NCI-H2227 treated with DMSO at 0.1 percent for 48 hours (cell line): ENCODE measurements around the gene GPHB5.
"Not testable (repeated sequence)": the region's sequence is repeated elsewhere in the genome, so short reads cannot be mapped to it uniquely, and the experiment has no call there.

Source experiments
- DNase-seq: peaks from one replicate; lab custom pipeline; 2025; lab: John Stamatoyannopoulos, UW

GPHB5 gene

DNA sequence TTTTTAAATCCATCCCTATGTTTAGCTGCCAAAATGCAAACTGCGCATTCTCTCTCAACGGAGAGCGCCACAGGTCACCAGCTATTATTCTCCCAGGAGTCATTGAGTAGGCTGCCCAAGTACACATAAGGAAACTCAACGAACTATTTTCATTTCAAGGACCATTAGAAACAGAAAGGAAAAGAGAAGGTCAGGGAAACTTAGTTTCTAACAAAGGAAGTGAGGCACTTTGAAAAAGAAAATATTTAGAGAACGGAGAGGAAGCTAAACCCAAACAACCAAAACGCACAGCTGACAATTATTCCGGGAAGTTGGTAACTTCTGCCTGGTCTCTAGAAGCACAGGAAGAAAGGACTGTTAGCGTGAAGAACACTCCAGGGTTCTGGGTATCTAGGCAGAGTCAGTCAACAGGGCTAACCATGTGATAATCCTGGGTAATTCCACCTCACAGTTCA, 23.5 kb downstream of the GPHB5 start:
- DNase-seq: no peak

DNA sequence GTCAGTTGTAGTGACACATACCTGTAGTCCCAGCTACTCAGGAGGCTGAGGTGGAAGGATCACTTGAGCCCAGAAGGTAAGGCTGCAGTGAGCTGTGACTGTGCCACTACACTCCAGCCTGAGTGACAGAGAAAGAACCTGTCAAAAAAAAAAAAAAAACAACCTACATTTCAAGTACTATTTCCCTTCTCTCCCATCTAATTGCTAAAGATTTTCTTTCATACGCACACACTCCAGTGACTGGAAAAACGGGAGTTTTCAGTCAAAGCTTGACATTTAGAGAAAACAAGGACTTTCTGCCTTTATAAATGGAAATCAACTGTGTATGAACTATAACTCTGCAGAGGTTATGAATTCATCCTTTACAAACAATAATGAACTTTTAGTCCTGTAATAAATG, 25.9 kb downstream of the GPHB5 start:
- no peak for DNase-seq

DNA sequence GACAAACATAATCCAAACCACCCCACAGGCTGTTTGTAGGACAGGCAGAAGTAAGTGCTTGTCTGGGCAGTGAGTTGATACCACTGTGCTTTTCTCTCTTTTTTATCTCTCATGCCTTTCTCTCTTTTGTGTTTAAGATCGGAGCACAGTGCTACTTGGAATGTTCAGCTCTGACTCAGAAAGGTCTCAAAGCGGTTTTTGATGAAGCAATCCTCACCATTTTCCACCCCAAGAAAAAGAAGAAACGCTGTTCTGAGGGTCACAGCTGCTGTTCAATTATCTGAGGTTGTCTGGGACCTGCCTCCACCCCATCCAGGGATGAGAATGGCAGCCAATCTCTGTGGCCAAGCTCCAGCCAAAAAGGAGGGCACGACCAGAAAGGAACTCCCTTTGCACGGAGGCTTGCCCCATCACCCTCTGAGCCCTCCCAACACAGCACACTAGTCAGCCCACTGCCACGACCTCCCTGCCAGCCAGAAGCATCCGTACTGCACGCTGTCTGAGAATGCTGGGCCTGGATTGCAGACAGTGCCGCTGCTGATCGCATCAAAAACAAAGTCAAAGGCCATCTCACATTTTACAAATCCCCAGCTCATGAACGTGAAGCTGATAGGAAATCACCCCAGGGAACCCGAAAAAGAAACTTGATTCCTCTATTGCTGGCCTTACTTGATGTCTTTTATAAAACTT, 27.8 kb downstream of the GPHB5 start:
- DNase-seq: no peak

DNA sequence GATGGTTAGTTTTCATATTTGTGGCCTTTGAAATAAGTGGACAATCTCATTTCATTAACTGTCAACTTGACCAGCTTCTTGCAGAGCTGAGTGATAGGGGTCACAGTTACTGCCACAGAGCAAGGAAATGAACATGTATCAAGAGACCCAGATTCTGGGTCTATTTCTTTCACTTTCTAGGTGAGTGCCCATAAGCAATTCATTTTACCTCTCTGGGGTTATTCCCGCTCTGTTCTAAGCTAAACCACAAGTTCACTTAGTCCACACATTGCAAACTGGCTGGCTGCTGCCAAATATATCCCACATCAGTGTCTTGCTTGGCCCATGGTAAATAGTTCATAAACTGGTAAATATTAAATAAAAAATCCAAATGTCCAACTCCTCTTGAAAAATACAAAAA, 29.9 kb downstream of the GPHB5 start:
- no peak for DNase-seq

DNA sequence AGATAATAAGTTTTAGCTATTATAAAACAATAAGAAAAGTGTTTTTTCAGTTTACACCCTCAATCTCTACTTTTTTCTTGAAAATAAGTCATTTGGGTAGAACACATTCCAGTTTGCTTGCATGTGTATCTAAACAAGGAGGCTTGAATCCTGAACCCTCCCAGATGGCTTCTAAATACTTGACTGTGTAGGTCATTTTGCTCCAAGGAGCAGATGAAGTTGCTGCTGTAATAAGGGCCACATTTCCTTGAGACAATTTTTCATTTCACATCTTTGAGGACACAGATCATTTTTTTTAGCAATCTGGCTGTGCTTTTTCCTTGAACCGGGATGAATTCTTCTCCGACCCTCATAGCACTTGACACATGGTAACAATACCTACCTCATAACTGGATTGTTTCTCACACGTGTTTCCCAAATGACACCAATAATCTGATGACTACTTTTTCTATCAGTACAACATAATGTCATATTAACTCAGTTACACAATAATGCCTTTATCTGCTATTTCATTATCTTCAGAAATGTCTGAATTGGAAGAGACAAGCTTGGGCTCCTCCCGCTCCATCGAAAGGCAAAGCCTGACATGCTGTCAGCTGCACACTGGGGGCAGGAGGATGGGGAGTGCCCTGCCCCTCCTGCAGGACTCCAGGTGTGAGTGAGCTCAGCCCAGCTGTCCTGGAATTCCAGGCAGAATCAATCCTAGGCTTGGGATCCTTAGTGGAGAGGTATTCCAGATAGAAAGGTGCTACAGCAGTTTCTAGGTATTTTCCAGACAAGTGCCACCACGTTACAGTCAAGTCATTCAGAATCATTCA, 30.9 kb downstream of the GPHB5 start:
- no peak for DNase-seq

DNA sequence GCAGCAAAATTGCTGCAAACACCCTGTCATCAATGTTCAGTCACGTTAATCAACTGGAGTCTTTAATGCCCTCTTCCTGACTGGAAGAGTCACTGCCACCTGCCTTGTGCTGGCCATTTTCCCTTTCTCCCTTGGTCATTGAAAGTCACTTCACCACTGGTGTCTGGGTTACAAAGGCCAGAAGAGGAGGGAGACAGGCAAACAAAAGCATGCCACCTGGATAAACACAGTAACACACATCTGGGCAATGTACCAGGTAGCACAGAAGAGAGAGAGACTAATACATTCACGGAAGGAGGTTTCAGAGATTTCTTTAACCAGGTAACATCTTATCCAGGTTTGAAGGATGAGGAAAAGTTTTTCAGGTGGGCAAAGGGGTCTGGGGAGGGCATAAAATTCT, 32.7 kb downstream of the GPHB5 start:
- DNase-seq: no peak

DNA sequence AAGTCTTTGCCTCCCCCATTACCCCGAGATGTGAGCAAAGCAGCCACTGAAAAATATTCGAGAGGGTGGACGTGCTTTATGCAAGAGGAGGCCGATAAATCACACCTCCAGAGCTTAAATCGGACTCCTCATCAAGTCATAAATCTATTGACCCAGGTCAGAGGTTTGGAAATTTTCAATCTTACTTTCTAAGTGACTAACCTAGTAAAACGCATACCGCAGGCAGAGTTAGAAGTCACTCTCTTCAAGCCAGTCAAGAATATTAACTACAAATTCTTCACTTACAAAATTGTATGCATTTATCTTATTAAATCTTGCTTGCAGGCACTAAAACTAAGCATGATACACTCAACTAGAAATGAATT, 34.9 kb downstream of the GPHB5 start:
- no peak for DNase-seq

DNA sequence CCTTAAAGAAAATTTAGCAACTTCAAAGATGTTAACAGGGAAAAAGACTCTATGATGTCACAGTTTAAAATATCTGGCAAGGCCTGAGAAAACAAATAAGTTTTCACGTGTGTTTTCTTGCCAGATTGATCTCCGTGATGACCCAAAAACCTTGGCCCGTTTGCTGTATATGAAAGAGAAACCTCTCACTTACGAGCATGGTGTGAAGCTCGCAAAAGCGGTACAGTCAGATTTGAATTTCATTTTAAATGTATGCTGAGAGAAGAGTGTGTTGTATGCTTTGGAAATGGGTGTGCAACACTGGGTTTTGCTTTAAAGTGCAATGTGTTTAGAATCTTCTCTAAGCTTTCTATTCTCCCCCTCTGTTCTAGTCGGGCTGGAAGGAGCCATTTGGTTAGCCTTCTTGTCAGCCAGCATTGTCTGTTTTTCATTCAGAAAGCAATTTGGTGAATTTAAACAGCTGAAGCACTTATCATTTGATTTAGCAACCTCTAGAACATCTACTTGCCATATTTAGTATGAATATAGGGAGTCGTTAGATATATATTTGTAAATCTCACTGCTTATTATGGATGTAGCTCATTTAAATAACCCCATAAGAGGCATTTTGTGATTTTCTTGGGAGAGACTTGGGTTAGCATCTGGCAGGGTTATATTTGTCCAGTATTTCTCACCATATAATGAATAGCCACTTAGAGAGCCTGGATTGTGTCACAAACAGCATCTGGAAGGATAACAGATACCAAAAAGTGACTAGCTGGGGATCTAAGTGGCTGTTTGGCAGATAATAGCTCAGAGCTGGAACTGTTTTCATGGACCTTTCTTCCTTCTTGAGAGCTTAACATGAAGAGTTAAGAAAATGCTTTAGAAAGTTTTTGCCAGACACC, 35.5 kb downstream of the GPHB5 start:
- no peak for DNase-seq

DNA sequence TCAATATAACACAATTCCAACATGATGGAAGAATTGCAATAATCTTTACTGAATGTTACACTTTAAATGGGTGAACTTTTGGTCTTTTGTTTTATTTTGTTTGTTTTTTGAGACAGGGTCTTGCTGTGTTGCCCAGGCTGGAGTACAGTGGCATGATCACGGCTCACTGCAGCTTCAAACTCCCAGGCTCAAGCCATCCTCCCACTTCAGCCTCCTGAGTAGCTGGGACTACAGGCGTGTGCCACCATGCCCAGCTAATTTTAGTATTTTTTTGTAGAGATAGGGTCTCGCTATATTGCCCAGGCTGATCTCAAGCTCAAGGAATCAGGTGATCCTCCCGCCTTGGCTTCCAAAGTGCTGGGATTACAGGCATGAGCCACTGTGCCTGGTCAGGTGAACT, 38.8 kb downstream of the GPHB5 start:
- not testable (repeated sequence) for DNase-seq

DNA sequence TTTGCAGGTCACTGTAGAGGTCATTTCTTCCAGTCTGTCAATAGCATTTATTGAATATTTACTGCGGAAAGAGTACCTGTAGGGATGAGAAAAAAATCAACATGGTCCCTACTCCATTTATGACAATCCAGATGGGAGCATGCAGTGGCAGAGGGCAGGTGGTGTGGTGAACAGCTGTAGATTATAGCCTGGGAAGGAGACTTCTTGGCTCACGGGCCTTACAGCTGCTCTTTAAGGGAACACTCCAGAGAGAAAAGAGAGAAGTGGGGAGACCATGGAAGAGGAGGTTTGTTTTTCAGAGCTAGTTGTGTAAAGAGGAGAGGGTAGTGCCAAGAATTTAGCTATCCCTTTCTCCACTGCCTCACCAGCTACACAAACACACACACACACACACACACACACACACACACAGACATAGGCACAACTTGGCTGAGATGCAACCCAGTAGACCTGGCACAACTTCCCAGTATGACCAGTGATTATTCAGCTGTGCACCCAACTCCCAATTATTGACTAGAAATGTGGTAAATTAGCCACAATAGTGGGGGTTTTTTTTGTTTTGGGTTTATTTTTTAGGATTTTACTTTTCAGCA, 41.0 kb downstream of the GPHB5 start:
- DNase-seq: no peak

DNA sequence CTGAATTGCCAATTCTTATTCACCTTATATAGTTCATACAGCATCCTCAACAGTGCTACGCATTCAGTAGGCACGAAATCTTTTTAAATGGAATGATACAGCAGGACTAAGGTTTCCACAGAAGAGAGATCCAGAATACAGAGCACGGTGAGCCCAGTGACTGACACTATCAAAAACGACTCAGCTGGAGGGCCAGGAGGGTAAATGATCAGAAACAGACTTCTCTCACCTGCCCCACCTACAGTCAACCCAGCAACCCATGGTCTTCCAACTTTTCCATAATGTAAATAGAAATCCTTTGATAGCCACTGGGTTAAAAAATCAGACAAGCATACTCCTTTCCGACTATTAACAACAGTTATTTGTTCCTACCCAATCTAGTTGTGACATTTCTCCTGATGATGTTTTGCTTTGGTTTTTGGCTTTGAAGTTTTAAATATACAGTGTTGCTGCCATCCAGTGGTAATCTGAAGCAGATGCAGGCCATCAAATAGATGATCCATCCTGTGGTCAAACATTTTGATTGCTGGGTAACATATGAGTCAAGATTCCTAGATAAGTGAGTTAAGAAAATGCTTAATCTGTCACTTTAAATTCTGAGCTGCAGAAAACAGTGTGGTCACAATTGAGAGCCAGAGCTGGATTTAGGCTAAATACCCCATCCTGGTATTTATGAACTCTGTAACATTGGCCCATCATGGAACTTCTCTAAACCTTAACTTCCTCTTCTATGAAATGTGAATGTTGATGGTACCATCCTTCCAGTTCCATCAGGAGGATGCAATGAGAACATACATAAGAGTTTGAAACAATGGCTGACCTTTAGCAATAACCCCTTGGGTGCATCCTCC, 42.0 kb downstream of the GPHB5 start:
- peak; percentile 57 for DNase-seq

DNA sequence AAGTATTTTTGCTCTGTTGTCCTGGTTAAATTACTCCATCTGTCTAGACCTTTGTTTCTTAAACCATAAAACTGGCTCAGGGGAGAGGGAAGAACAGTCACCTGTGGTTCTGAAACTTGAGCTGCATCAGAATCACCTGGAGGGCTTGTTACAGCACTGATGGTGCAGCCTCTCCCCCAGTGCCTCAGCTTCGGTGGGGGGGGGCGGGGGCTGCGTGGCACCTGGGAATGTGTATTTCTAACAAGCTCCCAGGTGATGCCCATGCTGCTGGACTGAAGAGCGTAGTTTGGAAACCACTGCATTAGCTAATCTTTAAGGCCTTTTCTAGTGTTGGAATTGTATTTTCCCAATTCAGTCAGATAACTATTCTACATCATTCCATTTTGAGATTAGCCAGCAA, 42.7 kb downstream of the GPHB5 start:
- DNase-seq: no peak

DNA sequence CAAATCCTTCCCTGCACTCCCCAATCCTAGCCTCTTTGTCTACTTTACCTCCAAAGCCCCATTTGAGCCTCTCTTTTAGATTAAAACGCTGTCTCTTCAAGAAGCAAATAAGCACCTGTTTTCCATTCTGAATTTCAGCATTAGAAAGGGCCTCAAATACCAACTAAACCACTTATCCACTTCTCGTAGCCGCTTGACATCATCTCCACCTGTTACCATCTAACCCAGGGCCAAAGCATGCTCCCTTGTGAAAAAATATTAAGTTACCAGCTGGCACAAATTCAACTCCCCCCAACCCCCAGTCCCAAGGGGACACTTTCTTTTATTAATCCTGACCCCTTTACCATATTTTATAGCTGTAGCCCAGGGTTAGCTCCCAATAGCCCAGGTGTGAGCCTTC, 43.1 kb downstream of the GPHB5 start:
- no peak for DNase-seq

DNA sequence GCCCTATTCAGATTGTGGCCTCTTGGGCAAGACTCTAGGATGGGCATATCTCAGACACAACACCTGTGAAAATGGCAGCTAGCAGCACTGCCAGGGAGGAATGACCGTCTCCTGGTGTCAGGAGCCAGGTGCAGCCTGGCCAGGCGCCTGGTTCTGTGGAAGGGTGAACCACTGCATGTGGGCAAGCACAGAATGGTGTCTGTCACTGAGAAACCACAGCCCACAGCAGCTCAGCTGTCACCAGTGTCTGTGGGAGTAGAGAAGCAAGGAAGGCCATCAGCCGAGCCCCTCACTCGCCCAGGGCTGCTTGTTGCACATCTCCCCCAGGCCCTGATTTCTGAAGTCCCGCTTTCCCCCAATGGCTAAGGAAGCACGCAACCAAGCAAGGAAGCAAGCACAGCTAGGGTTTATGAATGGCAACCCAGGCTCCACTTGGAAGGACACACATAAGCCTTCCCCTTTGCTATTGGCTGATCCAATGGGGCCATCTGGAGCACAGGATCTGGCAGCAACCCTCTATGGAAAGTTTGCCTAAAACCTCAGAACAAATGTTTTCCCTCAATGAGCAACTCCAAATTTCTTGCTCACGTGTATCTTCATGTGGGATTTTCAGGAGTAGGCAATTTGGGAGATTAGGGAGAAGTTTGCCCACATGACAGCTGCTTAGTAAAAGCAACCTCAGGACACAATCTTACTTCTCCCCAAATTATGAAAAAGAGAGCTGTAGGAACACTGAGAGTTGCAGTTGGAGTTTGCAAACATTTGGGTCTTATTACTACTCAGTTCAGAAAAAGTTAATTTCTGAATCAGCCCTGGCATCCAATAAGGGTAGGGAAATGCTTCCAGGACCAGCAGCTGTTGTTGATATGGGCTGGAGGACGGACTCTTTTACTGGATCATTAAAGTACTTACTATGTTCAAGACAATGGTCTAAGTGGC, 44.7 kb downstream of the GPHB5 start:
- no peak for DNase-seq

DNA sequence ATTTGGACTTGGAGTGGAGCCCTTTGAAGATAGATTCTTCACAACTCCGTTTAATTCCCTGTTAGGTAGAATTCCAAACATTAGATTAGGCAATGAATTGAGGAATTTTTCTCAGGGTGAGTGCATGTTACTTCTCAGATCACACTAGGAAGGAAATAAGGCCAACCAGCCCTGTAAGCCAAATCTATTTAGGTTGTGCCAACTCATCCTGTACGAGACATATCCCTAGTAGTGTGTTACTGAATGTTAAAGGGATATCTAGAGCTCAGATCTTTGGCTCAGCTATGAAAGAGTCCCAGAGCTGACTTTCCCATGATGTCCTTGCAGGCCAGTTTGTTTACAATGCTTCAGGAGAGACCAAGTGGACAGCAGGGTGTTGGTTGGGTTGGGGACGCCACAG, 45.6 kb downstream of the GPHB5 start:
- DNase-seq: no peak

DNA sequence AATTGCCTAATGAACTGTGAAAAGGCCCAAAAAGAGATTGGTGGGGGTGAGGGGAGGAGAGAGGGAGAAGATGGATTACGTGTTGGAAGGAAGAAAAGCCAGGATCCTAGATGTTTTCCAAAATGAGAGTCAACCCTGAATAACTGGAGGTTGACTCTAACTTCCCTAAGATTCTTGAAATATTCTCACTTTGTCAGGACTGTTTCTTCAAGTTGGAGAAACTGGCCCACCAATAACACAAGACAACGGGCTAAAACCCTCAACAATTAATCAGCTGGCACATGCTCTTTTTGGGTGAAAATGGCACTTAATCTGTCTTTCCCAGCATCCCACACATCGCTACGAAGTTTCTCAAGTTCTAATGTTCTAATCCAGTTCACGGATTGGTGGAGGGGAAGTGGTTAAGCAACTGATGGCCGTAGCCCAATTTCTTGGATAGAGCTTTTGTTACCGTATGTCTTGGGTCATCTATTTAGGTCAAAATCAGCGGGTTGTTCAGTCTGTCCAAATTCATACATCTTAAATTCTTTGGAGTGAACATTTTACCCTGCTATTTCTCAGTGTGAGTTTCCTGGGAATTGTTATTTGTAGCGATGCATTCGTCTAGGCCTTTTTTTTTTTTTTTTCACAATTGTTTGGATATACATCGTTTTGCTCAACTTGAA, 49.0 kb downstream of the GPHB5 start:
- DNase-seq: no peak

DNA sequence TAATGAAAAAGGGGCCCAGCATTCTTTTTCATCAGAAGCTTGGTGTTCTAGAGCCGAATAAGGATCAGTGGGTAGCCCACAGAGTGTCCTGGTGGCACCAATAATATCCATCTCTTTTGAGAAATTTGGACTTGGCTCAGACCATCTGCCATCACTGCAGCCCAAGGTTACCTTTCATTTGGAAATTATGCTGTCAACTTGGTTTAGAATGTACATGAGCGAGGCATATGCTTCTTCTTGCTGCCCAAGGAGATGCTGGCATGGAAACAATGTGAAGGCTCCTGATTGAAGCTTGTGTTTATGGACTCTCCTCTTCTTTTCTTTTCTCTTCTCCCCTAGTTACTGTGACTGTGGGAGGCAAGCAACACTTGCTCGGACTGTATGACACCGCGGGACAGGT, 50.0 kb downstream of the GPHB5 start:
- DNase-seq: no peak

DNA sequence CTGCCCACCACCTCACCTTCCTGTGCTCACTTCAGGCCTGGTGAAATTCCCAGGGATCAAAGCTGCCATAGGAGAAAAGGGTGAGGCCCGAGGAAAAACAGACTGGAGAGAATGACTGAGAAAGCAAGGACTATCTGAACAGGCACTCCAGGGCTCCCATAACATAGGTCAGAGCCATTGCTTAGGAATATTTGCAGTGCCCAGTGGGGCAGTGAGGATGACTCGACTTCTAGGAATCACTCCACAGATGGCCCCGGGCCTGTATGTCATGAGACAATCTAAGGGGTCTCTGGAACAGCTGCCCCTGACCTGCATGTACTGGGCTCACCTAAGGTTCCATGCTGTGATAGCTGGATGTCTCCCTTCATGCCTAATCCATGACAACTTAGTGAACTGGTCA, 51.6 kb downstream of the GPHB5 start:
- no peak for DNase-seq

DNA sequence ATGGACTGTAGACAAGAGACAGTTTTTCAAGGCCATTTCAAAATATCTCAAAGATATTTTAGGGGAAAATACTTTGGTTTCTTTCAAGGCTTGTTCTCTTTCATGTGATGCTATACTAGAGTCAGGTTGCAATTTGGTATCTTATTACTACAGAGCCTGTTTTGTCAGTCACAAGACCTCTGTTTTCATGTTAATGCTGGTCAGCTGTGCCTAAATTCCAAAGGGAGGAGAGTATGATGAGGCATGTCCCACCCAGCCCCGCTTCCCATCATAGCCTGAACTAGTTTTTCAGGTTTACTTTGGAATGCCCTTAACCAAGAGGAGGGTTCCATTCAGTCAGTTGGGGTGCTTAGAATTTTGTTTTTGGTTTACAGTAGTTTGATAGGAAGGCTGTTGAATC, 52.6 kb downstream of the GPHB5 start:
- DNase-seq: no peak
